Stimulated activated CD4-positive, alpha-beta T cell treated with anti-CD3 and anti-CD28 coated beads, TNF-alpha, amount 100 ng/mL, for 4 hours (primary cell): ENCODE results near the gene MICAL3.

ENCODE experiments used
- DNase-seq, 3 experiments: peaks; one replicate each; pipeline ENCODE4 v3.0.0-alpha.2; 2020; ENCODE audit warnings: low read depth in 3 of 3

The MICAL3 gene

GRCh38 chr22:17955590-17956379 lies 68.6 kb downstream of the MICAL3 start:
- no peak for DNase-seq

DNA sequence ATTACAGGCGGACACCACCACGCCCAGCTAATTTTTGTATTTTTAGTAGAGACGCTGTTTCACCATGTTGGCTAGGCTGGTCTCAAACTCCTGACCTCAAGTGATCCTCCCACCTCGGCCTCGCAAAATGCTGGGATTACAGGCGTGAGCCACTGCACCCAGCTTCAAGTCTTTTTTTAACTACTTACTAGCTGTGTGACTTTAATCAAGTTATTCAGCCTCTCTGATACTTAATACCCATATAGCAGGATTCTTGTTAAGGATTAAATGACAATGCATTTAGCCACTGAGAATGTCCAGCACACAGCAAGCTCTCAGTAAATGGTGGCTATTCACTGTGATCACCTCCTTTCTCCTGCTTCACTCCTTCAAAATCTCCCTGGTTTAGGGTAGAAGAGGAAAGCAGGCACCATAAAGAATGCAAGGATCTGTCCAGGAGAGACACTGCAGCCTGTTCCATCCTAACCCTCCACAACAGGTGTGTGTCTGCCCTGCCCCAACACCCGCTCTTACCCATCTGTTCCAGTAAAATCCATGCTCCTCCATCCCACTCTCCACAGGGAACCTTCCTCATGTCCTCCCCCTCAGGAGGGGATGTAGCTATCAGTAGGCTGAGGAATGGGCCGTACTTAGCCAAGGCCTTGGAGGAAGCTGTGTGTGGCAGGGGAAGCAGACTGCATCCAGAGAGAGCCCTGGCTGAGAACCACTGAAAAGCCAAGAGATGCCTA lies 69.3 kb downstream of the MICAL3 start:
- DNase-seq: no peak

GRCh38 chr22:17954200-17954859 lies 70.0 kb downstream of the MICAL3 start:
- DNase-seq: no peak

DNA sequence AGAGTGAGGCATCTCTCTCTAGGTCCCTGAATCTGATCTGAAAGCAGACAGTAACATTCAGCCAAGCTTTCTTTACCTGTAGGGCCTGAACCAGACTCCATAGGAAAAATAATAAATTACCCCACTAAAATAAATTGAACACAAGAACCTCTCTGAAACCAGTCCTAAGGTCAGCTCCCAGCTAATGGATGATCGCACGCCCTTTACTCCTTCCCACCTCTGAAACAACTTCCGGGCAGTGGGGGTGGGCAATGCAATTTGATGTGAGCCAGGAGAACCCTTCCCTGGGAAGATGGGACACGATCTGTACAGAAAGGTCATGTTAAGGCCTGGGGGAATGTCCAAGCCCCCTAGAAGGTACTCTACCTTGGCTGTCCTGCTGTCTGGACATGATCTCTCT lies 71.2 kb downstream of the MICAL3 start:
- no peak for DNase-seq

DNA sequence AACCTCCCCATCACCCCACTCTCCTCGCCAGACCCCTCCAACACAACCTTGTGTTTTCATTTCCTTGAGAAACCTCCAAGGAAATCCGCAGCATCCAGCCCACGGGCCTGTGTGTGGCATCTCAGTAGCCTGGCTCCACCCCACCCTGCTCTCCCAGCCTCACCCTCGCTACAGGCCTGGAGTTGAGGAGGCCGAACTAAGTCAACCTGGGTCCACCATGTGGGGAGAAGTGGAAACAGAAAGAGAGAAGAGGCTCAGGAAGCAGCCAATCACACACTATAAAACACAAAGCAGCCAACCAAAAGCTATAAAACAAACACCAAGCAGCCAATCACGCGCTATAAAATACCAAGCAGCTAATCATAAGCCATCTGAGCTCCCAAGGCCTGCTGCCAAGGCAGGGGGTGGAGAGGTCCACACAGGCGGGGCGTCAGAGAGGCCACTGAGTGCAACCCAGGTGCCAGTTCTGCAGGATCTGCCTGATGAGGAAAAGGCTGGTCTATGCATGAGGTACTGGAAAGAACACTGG lies 72.0 kb downstream of the MICAL3 start:
- DNase-seq: no peak

DNA sequence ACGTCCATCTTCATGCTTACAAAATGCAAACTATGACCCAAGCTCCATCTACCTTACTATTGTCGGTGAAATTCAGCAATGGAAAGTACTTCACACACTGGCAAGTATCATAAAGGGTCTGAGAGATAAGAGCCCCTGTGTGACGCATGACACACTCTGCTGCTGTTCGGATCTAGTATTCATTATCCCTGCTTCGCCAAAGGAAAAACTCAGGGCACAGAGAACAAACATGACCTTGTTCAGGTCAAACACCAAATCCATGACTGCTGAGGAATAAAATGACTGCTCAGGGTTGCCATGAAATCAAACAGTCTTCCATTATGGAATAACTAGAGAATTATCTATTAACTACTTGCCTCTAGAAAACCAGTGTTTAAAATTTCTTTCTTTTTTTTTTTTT lies 73.0 kb downstream of the MICAL3 start:
- no peak for DNase-seq

DNA sequence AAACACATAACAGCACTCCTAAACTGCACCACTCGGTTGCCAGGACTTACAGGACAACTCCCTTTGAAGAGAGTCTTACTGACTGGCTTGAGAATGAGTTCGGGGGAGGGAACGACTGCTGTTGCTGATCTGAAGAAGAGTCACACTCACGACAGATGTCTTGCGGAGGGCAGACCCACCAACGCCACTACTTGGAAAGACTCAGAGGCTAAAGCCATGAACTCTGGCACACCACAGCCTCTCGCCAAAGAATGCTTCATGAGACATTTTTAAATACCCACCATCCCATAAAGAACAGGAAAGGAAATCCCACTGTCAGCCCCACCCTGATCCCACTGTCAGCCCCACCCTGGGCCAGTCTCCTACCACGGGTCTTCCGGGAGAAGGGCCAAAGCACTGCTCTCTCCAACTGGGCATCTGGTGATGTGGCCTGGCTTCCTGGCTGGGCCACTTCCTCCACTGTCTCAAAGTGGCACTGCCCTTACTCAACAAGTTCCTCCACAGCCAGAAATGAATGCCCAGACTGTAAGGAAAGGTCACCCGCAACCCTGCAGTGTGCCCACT lies 73.6 kb downstream of the MICAL3 start:
- DNase-seq: no peak

DNA sequence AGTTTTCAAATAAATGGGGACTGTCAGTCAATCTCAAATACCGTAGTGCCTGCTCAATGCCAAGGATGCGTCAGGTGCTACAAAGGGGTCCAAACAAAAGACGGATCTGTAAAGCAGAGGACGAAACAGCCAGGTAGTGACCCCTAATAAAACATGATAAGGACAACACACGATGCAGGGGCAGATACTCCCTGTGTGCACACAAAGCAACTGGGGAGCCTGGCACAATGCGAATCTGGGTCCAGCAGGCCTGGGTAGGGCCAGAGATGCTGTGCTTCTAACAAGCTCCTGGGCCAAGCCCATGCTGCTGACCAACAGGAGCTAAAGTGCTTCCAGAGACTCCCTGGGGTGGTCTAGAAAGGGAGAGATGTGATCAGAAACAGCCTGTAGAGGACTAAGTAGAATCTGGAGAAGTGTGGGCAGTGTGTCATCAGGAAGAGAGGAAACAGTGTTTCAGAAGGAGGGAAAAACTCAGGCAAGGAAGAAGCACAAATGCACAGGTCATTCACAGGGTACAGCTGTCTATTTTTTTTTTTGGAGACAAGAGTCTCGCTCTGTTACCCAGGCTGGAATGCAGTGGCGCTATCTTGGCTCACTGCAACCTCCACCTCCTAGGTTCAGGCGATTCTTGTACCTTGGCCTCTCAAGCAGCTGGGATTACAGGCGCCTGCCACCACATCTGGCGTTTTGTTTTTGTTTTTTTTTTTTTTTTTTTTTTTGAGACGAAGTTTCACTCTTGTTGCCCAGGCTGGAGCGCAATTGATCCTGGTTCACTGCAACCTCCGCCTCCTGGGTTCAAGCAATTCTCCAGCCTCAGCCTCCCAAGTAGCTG lies 74.5 kb downstream of the MICAL3 start:
- DNase-seq: no peak

DNA sequence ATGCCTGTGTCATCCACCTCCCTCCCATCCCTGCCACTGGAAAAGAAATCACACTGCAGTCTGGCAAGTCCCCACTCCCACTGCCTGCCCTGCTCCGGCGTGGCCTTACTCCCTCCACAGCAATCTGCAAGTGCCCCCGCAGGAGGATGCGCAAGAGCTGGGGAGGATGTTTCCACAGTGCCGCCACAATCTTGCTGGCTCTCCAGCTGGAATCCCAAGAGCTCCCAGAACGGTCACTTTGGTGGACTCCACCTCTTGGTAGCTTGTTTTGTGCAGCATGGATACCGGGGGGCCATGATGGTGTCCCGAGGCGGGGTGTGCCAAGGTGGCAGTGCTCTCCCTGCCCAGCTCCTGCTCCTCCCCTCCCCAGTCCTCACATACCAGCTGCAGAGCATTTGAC lies 76.3 kb downstream of the MICAL3 start:
- no peak for DNase-seq

GRCh38 chr22:17946662-17947367 lies 77.5 kb downstream of the MICAL3 start:
- DNase-seq: no peak

GRCh38 chr22:17945888-17946648 lies 78.3 kb downstream of the MICAL3 start:
- DNase-seq: no peak

DNA sequence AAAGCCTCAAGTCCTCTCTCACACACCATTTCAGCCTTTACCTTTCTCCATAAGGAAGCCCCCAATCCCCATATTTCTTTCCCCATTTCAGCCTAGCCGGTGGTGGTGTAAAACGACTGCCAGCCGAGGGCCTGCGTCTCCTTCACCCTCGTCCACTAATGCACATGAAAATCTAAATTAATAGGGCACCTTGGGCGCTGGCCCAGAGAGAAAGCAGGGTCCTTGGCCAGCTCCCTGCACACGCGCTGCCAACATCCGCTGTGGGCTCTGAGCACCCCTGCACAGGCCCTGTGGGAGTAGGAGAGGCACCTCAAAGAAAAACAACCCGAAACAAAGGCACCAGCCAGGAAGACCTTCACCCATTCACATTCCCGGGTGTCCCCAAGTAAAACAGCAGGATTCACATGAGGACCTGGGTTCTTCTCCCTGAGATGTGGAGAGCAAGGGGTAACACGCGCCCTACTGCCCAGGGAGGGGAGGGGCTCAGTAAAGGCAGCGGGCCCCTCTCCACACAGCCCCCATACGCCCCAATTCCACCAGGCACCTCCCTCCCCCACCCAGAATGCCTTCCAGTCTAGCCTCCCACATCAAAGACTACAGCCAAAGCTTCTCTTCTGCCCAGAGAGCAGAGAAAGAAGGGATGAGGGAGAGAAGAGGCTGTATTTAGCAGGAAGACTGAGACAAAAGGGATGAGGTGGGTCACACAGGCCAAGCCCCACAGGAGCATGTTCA lies 79.0 kb downstream of the MICAL3 start:
- DNase-seq: no peak

- DNase-seq: no peak
Measured at GRCh38 chr22:17944256-17944655, 80.1 kb downstream of the MICAL3 start.

DNA sequence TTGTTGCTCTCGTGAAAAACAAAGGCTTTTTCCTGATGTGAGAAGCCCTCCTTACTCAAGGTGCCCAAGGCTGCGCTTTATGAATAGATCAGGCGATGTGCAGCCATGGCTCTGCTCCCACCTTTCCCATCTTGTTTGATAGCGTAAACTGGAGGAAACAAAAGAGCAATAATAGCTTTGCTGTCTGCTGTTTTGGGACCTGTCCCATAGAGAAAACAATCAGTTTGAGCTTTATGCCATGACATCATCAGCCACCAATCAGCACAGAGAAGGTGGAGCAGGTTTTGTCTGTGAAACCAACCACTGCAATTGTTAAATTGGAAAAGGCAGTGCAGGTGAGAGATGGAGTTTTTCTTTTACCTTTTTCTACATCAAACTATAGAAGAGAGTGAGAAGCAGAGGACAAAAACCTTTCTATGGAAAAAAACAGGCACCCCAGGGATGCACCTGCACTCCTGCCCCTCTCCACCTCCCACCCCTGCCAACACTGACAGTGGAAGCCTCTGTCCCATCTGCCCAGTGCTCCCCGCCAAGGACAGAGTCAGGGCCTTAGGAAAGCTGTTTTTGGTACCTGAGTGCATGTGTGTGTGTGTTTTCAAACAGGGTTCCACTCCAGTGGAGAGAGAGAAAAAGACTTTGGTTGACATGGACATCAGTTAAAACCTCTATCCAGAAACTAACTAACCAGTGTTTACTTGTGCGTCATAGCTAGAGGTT lies 80.7 kb downstream of the MICAL3 start:
- no peak for DNase-seq

GRCh38 chr22:17942721-17943120 lies 81.6 kb downstream of the MICAL3 start:
- no peak for DNase-seq

DNA sequence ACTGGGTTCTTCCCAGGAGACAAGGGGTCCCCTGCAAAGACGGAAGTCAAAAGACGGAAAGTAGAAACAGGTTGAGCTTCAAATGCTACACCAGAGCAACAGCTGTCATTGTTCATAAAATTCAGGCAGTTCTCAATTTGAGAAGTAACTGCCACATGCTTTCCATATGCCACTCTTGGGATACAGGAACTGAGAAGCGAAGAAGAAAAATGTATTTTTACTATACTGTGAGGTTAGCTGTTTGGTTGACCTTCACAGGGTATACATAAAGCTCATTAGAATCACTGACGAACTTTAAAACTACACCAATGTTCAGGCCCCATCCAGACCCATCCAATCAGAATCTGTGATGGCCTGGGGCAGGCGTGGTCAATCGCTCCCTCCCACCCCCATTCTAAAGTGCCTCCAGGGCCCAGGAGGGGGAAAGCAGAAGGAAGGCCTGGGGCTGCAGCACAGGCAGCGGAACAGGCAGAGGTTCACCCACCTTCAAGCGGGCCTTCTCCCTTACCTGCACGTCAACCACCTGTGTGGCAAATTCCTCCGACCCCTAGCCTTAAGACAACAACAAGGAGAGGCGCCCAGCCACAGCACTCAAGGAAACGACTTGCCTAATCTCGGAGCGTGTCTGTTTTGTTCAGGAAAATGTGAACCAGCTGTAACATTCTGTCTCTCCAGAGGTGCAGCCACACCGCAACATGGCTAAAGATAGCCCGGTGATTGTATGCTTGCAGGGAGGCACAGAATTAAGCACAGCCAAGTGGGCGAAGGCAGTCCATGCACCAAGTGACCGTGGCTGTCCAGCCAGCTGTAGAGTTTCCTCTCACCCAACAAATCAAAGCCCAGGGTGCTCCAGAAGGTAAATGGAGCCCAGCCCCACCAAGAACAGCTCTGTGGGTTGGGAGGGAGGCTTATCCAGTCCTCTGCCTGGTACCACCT lies 82.6 kb downstream of the MICAL3 start:
- DNase-seq: no peak

GRCh38 chr22:17939579-17939978 lies 84.8 kb downstream of the MICAL3 start:
- DNase-seq: no peak
